GM19324 (cell line): ENCODE measurements around the gene RB1.
"Not testable (repeated sequence)": the region's sequence is repeated elsewhere in the genome, so short reads cannot be mapped to it uniquely, and the experiment has no call there.

ENCODE experiments used
- ATAC-seq: cut with Tn5 transposase; IDR thresholded peaks from one replicate; pipeline ENCODE4 v1.9.1; 2021; ENCODE audit warnings: mild to moderate bottlenecking, moderate library complexity; ENCODE audit not compliant: unreplicated experiment, low FRiP score

RB1 gene

DNA sequence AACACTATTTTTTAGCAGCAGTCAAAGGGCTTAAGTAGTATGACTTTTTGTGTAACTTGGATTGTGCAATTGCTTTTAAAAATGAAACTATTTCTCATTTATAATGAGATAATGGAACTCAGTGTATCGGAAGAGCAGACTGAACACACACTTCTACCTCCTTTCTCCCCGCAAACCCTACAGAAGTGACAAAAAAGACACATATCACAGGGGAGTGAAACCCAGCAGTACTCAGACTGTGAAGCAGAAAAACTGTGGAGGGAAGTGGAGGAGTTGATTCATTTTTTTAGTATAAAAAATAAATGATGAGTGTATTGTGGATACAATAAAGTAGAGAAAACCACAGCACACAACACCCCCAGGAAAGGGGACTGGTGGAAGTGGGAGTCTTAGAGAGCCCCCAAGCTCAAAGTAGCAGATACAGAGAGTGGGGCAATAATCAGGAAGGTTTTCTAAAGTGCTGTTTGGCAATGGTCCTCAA, 99.6 kb downstream of the RB1 start:
- no peak for ATAC-seq

DNA sequence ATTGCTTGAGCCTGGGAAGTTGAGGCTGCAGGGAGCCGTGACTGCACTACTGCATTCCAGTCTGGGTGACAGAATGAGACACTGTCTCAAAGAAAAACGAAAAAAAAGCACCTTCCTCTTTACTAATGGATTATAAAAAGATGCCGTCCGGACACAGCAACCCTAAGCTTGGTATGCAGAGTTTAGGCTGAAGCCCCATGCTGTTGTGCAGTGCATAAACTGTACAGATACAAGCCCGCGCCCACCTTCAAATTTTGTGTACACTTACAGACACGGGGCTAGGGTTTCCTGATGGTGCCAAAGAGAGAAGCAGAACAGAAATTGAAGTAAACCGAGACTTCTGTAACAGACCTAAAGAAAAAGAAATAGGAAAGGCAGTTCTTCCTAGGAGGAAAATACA, 100.4 kb downstream of the RB1 start:
- no peak for ATAC-seq

GRCh38 chr13:48404952-48405351, 101.4 kb downstream of the RB1 start:
- no peak for ATAC-seq

- no peak for ATAC-seq
These were observed 102.3 kb downstream of the RB1 start for GRCh38 chr13:48405875-48406274.

DNA sequence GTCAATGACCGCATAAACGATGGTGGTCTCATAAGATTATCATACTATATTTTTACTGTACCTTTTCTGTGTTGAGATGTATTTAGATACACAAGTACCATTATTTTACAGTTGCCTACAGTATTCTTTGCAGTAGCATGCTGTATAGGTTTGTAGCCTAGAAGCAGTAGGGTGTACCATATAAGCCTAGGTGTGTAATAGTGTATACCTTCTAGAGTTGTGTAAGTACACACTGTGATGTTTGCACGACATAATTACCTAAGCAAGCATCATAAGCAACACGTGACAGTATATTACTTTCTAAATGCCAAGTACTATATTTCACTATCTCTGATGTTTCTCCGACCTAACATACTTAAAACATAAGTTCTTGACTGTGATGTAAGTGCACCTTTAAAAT, 106.6 kb downstream of the RB1 start:
- no peak for ATAC-seq

- ATAC-seq: no peak
These were observed 107.7 kb downstream of the RB1 start for GRCh38 chr13:48411147-48411794.

DNA sequence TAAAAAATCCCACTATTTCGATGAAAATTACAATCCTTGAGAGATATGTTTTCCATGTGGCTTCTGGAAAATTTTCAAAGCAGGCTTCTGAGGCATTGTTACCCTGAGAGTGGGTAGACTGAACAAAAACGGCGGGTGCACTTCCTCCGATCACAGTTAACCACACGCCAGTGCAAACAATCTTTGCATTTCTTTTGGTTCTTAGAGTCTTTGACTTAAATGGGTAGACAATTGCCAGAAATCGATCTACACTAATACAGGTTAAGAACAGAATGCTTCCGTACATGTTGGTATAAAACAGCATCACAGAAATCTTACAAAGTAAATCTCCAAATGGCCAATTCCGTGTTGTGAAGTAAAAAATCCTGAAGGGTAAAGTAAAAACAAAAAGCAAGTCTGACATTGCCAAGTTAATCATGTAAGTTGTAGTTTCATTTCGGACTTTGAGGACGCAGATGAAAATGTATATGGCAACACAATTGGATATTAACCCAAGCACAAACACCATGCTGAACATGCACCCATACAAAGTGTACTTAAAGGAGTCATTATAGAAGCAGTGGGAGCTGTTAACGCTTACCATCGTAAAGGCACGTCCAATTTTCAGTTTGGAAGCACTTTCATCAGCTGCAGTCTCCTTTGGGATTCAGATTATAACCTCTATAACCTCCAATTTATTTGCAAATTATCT, 108.4 kb downstream of the RB1 start:
- ATAC-seq: no peak

GRCh38 chr13:48412881-48413351, 109.4 kb downstream of the RB1 start, which contains the start of gene LPAR6:
Gene LPAR6, minus strand, starts transcription at chr13:48413113. Its CDS starts 690 bp downstream, at chr13:48412423.
- ATAC-seq: no peak

GRCh38 chr13:48414501-48414900, 111.0 kb downstream of the RB1 start:
- ATAC-seq: no peak

GRCh38 chr13:48415516-48415915, 112.0 kb downstream of the RB1 start:
- ATAC-seq: no peak

DNA sequence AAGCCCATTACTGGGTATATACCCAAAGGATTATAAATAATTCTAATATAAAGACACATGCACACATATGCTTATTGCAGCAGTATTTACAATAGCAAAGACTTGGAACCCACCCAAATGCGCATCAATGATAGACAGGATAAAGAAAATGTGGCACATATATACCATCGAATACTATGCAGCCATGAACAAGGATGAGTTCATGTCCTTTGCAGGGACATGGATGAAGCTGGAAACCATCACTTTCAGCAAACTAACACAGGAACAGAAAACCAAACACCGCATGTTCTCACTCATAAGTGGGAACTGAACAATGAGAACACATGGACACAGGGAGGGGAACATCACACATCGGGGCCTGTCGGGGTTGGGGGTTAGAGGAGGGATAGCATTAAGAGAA, 118.5 kb downstream of the RB1 start:
- ATAC-seq: not testable (repeated sequence)

DNA sequence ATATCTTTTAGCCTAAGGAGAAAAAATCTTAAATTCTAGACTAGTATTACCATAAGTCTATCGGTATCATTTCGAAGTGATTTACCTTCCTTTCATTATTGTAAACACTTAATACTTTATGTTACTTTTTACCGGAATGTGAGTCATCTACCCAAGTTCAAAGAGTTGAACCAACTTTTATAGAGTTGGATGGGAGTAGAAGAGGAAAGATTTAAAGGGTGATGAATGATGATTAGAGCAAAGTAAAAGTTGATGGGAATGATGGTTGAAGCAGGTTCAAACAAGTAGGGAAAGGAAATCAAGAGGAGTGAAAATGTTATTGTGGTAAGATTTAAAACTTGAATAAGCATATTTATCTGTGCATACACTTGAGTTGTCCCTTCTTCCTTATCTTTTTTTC, 120.7 kb downstream of the RB1 start:
- no peak for ATAC-seq

DNA sequence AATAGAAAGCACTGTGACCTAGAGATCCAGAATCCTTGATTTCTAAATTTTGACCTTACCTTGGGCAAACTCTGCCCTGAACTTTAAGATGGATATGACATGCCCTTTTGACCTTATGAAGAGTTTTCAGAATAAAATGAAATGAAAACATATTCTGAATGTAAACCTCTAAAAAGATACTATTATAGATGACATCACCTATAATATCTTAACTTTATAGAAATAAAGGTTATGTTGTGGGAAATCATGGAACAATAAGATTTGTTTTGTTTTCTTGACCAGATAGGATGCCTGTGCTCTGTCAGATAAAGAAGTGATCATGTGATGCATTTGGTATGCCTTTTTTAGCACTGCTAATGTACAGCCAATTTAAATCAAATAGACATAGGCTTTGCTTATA, 122.5 kb downstream of the RB1 start:
- ATAC-seq: no peak

DNA sequence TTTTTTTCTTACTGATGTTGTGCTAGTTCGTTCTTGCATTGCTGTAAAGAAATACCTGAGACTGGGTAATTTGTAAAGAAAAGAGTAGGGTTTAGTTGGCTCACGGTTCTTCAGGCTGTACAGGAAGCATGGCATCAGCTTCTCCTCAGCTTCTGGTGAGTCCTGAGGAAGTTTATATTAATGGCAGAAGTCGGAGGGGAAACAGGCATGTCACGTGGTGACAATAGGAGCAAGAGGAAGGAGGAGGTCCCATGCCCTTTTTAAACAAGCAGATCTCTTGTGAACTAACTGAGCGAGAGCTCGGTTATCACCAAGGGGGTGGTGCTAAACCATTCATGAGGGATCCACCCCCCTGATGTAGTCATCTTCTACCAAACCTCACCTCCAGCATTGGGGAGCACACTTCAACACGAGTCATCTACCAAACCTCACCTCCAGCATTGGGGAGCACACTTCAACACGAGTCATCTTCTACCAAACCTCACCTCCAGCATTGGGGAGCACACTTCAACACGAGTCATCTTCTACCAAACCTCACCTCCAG, 123.3 kb downstream of the RB1 start:
- not testable (repeated sequence) for ATAC-seq

DNA sequence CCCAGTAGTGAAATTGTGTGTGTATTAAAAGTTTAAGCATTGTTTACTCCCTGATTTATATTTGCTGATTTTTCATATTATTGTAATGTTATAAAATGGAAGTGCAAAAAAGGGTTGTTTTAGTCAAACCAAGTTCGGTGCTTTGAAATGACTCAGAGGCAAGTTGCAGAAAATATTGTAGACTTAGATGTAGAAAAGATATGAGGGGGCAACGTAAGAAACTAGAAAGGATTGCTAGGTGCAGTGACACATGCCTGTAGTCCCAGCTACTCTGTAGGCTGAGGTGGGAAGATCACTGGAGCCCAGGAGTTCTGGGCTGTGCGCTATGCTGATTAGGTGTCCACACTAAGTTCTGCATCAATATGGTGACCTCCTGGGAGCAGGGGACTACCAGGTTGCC, 125.5 kb downstream of the RB1 start:
- ATAC-seq: no peak

DNA sequence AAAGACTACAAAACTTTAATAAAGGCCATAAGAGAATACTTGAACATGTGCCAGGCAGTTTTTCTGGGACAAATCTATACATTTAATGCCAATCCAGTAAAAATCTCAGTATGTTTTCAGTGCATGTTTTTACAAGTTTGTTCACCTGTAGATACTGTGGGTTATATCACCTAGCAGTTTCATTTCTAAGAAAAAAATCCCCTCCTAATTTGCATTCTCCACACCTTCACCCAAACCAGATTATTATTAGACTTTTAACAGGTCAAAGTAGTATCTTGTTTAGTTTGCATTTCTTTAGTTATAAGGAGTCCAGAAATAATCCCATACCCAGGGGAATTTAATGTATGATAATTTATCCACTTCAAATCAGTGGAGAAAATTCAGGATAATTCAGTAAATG, 126.3 kb downstream of the RB1 start:
- peak; percentile 48 for ATAC-seq

GRCh38 chr13:48431431-48431830, 127.9 kb downstream of the RB1 start:
- no peak for ATAC-seq

GRCh38 chr13:48431987-48432615, 128.6 kb downstream of the RB1 start:
- ATAC-seq: no peak

GRCh38 chr13:48434200-48434599, 130.6 kb downstream of the RB1 start:
- ATAC-seq: no peak

- ATAC-seq: no peak
These were observed 133.2 kb downstream of the RB1 start for GRCh38 chr13:48436661-48437288.

GRCh38 chr13:48437371-48437770, 133.8 kb downstream of the RB1 start:
- ATAC-seq: no peak
